ENCODE measurements around the gene PDXP. TPM values are rescaled to one million over a fixed set of nuclear protein-coding genes. Genes with fewer than 3 reads are reported as not detected.

PDXP gene
- total and polyA plus RNA-seq, 9 of the 15 experiments (the other 6 are each of a cell fraction or from before 2014, with no cell fraction given) = 7.9 to 54.2 (median 38.8) TPM

GRCh38 chr22:37676736-37677492 lies 18.4 kb downstream of the PDXP start (continued):
- no peak for TF ChIP-seq STAG1 (CRISPR knock-in tag; IDR thresholded peaks at IDR 0.05; ENCODE audit: borderline replicate concordance)
- no peak for TF ChIP-seq ZNF140 (CRISPR knock-in tag; IDR thresholded peaks at IDR 0.05)
- no peak for TF ChIP-seq NCOA4 (IDR thresholded peaks at IDR 0.05; ENCODE audit: partially characterized antibody)
- TF ChIP-seq KLF6 (CRISPR knock-in tag; IDR thresholded peaks at IDR 0.05; ENCODE audit: borderline replicate concordance) = no peak
- 0 out of 4 replicates have a peak, but pooled peaks of 1 of the 2 experiments have one; percentile 18 for TF ChIP-seq NRF1 (conservative IDR thresholded peaks at IDR 0.05 in 1 of 2, IDR thresholded peaks at IDR 0.05 in 1 of 2)
- TF ChIP-seq HMBOX1 (IDR thresholded peaks at IDR 0.05) = no peak
- no peak for TF ChIP-seq RAD21 (CRISPR knock-in tag; conservative IDR thresholded peaks at IDR 0.05 in 1 of 2, IDR thresholded peaks at IDR 0.05 in 1 of 2)
- TF ChIP-seq ZNF668 (CRISPR knock-in tag; IDR thresholded peaks at IDR 0.05) = no peak
- TF ChIP-seq HLTF (IDR thresholded peaks at IDR 0.05) = no peak
- TF ChIP-seq SUPT5H (IDR thresholded peaks at IDR 0.05) = peak; percentile 55
- TF ChIP-seq MAZ (CRISPR knock-in tag; conservative IDR thresholded peaks at IDR 0.05 in 1 of 2, IDR thresholded peaks at IDR 0.05 in 1 of 2) = peak; percentile 71 to 94
- peak; percentile 49 for TF ChIP-seq SMAD4 (CRISPR knock-in tag; conservative IDR thresholded peaks at IDR 0.05)
- TF ChIP-seq NCOR1 (IDR thresholded peaks at IDR 0.05) = peak; percentile 57; the same call in 1 of the 2 replicates
- TF ChIP-seq KLF16 (IDR thresholded peaks at IDR 0.05) = peak; percentile 30; the same call in 1 of the 2 replicates
- TF ChIP-seq SMAD1 (IDR thresholded peaks at IDR 0.05; ENCODE audit: low read depth, low read length, partially characterized antibody) = no peak
- TF ChIP-seq RB1 (IDR thresholded peaks at IDR 0.05; ENCODE audit: low read depth) = no peak
- TF ChIP-seq ZC3H4 (CRISPR knock-in tag; IDR thresholded peaks at IDR 0.05; ENCODE audit: borderline replicate concordance) = no peak
- TF ChIP-seq ZMIZ1 (IDR thresholded peaks at IDR 0.05; ENCODE audit: low read depth in 2 of 2, low read length in 2 of 2) = 0 out of 4 replicates have a peak, but pooled peaks of 1 of the 2 experiments have one; percentile 10
- TF ChIP-seq GTF2E2 (tag; IDR thresholded peaks at IDR 0.05) = no peak
- TF ChIP-seq ATF7 (IDR thresholded peaks at IDR 0.05) = peak; percentile 42; the same call in 1 of the 2 replicates
- TF ChIP-seq CREB1 (IDR thresholded peaks at IDR 0.05) = peak; percentile 44; the same call in 1 of the 2 replicates
- TF ChIP-seq CREB1 (CRISPR knock-in tag; IDR thresholded peaks at IDR 0.05) = peak; percentile 68; the same call in 1 of the 2 replicates
- TF ChIP-seq ZFP1 (CRISPR knock-in tag; IDR thresholded peaks at IDR 0.05) = no peak
- TF ChIP-seq HOMEZ (CRISPR knock-in tag; IDR thresholded peaks at IDR 0.05) = no peak
